Measurements from ENCODE around the gene C1orf159.

The C1orf159 gene

DNA sequence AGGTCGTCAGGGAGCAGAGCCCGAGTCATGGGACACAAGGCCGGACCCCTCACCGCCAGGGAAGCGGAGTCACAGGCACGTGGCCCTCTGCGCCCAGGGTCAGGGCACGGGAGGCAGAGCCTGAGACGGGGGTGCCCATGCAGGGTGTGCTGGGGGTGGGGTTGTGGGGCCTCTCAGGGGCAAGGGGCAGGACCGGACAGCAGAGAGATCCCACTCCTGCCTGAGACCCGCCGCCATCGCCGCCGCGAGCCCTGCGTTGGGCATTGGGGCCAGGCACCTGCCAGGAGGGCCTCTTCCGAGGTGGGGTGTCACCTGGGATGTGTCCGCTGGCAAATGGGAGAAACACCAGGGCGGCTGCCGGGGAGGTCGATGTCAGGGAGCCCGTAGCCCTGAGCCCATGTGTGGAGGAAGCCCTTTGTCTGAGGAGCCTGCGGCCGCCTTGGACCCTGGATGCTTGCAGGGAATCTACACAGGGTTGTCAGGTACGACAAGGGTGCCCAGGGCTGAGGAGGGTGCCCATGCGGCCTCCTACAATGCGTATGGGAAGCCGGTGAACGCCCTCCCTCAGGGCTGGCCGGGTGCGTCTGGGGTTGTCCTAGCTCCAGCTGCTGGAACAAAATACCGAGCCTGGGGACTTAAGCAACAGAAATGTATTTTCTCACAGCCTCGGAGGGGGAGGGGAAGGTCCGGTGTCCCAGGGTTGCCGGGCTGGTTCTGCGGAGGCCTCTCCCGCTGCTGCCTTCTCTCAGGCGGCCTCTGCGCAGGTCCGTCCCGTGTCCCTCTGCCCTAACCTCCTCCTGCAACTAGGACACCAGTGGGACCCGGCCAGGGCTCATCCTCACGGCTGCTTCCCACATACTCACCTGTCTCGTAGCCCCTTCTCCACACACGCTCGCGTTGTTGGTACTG lies 16.4 kb upstream of the C1orf159 start:
- DNase-seq (ENCODE audit: low read depth), result no peak

- no peak for DNase-seq (ENCODE audit: low read depth)
These were observed 14.6 kb upstream of the C1orf159 start for GRCh38 chr1:1130206-1131120.

DNA sequence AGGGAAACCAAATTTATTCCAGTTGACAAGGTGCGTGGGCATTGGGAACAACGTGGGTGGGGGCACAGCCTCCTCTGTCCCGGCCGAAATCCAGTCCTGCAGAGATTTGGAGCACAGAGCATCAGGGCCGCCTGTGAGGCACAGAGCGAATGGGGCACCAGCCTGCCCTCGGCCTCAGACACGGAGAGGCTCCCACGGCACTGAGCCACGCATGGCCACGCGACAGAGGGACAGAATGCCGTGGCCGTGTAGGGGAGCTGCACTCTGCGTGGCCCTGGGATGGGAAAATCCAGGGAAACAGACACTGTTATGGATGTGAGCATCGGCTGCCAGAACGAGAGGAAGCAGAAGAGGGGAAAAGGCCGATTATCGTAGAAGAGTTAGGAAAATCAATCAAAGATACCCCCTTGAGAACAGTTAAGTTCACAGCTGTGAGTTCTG lies 13.5 kb upstream of the C1orf159 start:
- DNase-seq (ENCODE audit: low read depth), result no peak

DNA sequence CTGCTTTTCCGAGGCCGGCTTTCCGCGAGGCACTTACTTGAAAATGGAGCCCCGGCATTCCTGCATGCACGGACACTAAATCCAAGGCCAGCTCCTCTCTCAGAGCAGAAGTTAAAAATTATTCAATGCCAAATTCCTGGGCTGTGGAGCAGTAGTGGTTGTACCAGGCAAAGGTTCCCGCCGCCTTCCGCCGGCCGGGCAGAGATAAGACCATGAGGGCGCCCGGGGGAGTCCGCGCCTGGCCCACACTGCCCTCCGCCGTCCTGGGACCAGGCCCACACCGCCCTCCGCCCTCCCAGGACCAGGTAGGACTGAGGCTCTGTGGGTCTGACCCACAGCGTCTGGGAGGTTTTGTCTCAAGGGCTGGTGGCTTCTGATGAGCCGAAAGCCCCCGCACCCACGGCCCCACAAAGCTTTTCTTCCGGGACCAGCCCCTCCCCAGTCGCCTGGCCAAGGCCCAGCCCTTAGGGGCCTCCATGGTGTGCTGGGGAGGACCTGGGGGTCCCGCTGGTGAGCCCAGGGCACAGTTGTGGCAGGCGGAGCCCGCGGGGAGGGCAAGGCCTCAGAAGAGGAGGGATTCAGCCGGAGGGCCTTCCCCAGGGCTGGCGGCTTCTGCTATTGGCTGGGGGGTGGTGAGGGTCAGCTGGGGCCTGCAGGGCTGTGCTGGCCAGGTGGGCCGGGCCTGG lies 12.7 kb upstream of the C1orf159 start:
- no peak for DNase-seq (ENCODE audit: low read depth)

- DNase-seq (ENCODE audit: low read depth), result no peak
These were observed 11.9 kb upstream of the C1orf159 start for GRCh38 chr1:1127551-1128451.

DNA sequence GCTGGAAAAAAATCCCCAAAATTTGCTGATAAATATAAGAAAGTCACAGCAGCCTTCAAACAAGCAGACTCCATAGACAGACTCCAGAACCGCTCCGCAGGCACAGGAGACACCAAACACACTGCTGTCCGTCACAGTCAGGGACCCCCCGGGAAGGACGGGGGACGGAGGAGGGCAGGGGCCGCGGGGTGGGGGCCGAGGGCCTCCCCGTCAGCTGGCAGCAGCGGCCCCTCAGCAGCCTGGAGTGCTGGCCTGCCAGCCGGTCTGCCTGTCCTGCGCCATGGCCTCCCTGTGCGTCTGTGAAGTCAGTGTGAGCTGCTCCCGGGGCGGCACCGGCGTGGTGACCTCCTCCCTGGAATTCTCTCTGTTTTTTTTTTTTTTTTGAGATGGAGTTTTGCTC lies 10.1 kb upstream of the C1orf159 start:
- DNase-seq (ENCODE audit: low read depth), result no peak

DNA sequence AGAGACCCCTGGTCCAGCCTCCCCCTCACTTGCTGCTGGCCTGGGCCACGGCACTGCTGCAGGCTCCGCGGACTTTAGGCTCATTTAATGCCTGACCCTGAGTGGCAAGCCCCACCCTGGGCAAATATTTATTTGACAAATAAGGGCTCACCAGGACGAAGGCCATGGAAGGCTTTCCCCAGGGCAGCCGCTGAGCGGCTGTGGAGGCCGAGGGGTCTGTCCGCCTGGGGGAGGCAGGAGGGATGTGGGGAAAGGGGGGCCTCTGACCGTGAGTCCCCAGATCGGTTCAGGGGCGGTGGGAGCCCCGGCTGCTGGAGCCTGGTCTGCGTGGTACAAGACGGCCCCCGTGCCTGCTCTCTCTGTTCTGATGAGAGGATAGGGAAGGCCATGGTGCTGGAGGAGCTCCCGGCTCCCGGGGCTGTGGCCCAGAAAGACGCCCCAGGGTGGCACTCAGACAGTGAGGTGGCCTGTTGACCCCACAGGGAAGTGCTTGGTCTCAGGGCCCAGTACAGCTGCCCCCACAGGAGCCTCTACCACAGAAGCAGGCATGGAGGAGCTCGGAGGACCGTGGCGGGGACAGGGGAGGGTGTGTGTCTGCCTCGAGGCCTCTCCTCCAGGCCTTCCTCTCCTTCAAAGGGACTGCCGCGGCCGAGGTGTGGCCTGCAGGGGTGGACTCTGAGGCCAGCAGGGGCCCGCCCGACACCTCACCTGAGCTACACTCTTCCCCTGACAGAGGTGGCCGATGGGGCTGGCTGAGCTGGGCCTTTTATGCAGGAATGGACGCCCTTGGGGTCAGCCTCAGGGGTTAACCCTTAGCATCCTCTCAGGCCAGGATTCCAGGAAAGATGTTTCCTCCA lies 9.1 kb upstream of the C1orf159 start:
- no peak for DNase-seq (ENCODE audit: low read depth)

DNA sequence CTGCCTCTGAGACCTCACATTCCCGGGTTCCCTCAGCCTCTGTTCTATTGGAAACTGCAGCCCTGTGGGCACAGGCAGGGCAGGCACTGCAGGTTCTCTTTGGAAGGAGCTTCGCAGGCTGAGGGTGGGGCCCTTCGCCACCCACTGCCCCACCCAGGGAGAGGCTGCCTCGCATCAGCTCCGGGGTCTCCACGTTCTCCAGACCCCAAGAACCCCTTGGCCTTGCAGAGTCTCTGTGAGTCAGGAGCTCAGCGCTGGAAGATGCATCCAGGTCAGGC lies 8.6 kb upstream of the C1orf159 start:
- no peak for DNase-seq (ENCODE audit: low read depth)

GRCh38 chr1:1123581-1124507 lies 8.0 kb upstream of the C1orf159 start:
- DNase-seq (ENCODE audit: low read depth), result no peak

DNA sequence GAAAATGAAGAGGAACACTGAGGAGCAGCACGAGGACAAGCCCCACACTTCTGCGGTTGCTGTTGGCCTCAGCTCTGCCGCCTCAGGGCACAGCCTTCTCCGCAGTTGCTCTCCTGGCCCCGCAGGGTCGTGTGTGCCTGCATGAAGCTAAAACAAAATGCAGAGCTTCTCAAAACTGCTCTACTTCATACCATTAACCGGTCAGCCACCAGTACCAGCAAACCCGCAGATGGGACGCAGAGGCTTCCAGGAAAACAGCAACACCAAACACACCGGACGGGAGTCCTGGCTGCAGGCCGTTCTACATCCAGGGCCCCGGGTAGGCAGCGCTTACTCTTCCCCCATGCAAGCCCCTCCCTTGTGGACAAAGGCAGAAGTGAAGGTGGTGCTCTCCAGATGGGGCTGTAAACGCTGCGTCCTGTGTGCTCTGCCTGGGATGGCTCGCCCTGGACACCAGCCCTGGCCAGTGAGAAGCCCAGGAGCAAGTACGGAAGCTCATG lies 7.1 kb upstream of the C1orf159 start:
- no peak for DNase-seq (ENCODE audit: low read depth)

GRCh38 chr1:1122078-1122811 lies 6.4 kb upstream of the C1orf159 start:
- peak; percentile 57 for DNase-seq (ENCODE audit: low read depth)

- no peak for DNase-seq (ENCODE audit: low read depth)
These were observed 5.8 kb upstream of the C1orf159 start for GRCh38 chr1:1121611-1122077.

GRCh38 chr1:1120866-1121591 lies 5.1 kb upstream of the C1orf159 start:
- DNase-seq (ENCODE audit: low read depth), result no peak

- DNase-seq (ENCODE audit: low read depth), result no peak
These were observed 4.2 kb upstream of the C1orf159 start for GRCh38 chr1:1120096-1120495.

DNA sequence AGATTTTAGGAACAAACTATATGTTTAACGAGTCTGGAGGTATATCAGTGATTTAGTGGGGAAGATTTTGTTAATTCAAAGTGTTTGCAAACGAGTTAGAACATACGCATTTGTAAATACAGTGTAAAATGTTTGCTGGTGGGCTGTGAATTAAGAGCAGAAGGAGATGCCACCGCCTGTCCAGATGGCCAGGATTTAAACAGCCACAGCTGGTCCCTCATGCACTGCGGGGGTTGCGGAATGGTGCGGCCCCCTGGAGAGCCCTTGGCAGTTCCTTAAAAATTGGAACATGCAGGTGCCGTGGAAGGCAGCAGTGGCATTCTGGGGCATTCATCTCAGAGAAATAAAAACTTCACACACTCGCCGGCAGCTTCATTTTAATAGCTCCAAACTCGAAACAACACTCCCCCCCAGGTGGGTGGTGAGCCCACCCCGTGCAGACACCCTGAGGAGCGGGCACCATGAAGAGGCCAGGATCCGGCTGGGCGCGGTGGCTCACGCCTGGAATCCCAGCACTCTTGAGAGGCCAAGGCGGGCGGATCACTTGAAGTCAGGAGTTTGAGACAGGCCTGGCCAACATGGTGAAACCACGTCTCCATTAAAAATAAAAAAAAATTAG lies 3.5 kb upstream of the C1orf159 start:
- no peak for DNase-seq (ENCODE audit: low read depth)

DNA sequence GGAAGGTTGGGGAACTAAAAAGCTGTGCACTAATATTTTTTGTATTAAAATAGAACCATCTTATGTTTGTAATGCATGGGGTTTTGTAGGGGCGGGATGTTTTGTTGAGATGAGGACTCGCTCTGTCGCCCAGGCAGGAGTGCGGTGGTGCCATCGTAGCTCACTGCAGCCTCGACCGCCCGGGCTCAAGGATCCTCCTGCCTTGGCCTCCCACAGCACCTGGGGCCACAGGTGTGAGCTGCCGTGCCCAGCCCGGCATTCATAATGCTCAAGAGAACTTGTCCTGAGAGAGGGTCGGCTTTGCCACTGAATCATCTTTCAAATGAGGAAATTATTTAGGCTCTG lies 3.0 kb upstream of the C1orf159 start:
- DNase-seq (ENCODE audit: low read depth), result no peak

All from T-helper 22 cell (primary cell).